K562 (cell line): Measurements from ENCODE around the gene MEIG1. TPM values are rescaled to one million over a fixed set of nuclear protein-coding genes. Genes with fewer than 3 reads are reported as not detected.

Source experiments
- ATAC-seq: fragments of 200-7000 bp; cut with Tn5 transposase; 3 replicates; pipeline ENCODE4 v1.9.1; 2020; ENCODE audit warnings: moderate library complexity
- BruUV-seq: library from RNA; stranded (reverse); fragments of 400-500 nt; replicated peaks from 2 replicates; lab custom pipeline; 2021; lab: Mats Ljungman, UMichigan
- CTCF ChIA-PET: fragments of 300-600 bp; formaldehyde crosslinking; extraction: SDS; loops from one replicate; lab custom pipeline; 2021; ENCODE audit warnings: low intra/inter-chr PET ratio; lab: Yijun Ruan, JAX
- POLR2A ChIA-PET: fragments of 300-600, 350-650 bp; sonication (Branson Sonifier 250); formaldehyde crosslinking; extraction: SDS; loops from one replicate; lab custom pipeline; 2021; ENCODE audit warnings: antibody characterized with exemption, inconsistent platforms; lab: Yijun Ruan, JAX
- DNase-seq, 4 experiments: peaks; one replicate each; pipeline versions ENCODE4 v3.0.0 to v3.0.0-alpha.2; 2011 to 2018; ENCODE audit warnings: low spot score in 3 of 4, mixed read lengths in 3 of 4; ENCODE audit errors: extremely low read depth in 1 of 4
- FAIRE-seq: peaks from 2 replicates; lab custom pipeline; 2011; peaks lifted over from hg19 to GRCh38; lab: Jason Lieb, UNC
- H2AFZ ChIP-seq: 2 replicates; pipeline ENCODE4 v1.6.0; 2011; ENCODE audit warnings: low read depth, low read length, control low read depth, inconsistent platforms
- H3K27ac ChIP-seq: fragments of 200-600 bp; 3 replicates; pipeline ENCODE4 v1.8.0; 2011; ENCODE audit warnings: low read depth, mild to moderate bottlenecking, control low read depth, inconsistent platforms, low read length, moderate library complexity, mixed read lengths; ENCODE audit errors: extremely low read depth
- H3K27me3 ChIP-seq, 2 experiments: fragments of 300-600 bp in 1 of 2; 2 replicates in 1 of 2; 3 replicates in 1 of 2; pipeline versions ENCODE4 v1.6.0 to v1.8.0; 2011; ENCODE audit warnings: inconsistent platforms in 2 of 2, low read length in 2 of 2, mild to moderate bottlenecking in 1 of 2, mixed read lengths in 1 of 2, moderate library complexity in 1 of 2; ENCODE audit not compliant: control insufficient read depth in 2 of 2, insufficient read depth in 2 of 2
- H3K36me3 ChIP-seq: fragments of 300-600 bp; 3 replicates; pipeline ENCODE4 v1.8.0; 2011; ENCODE audit warnings: mild to moderate bottlenecking, low read length, inconsistent platforms; ENCODE audit not compliant: control insufficient read depth, insufficient read depth
- H3K4me1 ChIP-seq, 2 experiments: fragments of 200-600 bp in 1 of 2; replicated peaks in 1 of 2; 2 replicates in 1 of 2; 3 replicates in 1 of 2; pipeline versions ENCODE4 v1.5.1 to v1.8.0; 2011; ENCODE audit warnings: inconsistent platforms in 2 of 2, low read length in 2 of 2, mild to moderate bottlenecking in 1 of 2, mixed read lengths in 1 of 2, moderate library complexity in 1 of 2; ENCODE audit not compliant: control insufficient read depth in 2 of 2, insufficient read depth in 2 of 2
- H3K4me2 ChIP-seq: 2 replicates; pipeline ENCODE4 v1.6.1; 2011; ENCODE audit warnings: low read length, control low read depth, inconsistent platforms, mixed read lengths; ENCODE audit not compliant: insufficient read depth
- H3K4me3 ChIP-seq: fragments of 200-600 bp; sonication (generic), shearing (Covaris generic); 2 replicates; pipeline ENCODE4 v1.5.1; 2016; ENCODE audit warnings: control low read depth, inconsistent platforms
- H3K79me2 ChIP-seq: fragments of 200-600 bp; 3 replicates; pipeline ENCODE4 v1.8.0; 2011; ENCODE audit warnings: low read length, inconsistent platforms; ENCODE audit not compliant: control insufficient read depth, insufficient read depth
- H3K9ac ChIP-seq, 2 experiments: 2 replicates each; pipeline versions ENCODE4 v1.6.0 to v1.6.1; 2011; ENCODE audit warnings: low read depth in 2 of 2, low read length in 2 of 2, control low read depth in 1 of 2, inconsistent platforms in 1 of 2, mild to moderate bottlenecking in 1 of 2, mixed read lengths in 1 of 2; ENCODE audit not compliant: insufficient read depth in 1 of 2
- H3K9me1 ChIP-seq: one replicate; pipeline ENCODE4 v1.6.0; 2011; ENCODE audit warnings: inconsistent platforms, mild to moderate bottlenecking, low read length, moderate library complexity; ENCODE audit not compliant: control insufficient read depth, insufficient read depth
- H3K9me3 ChIP-seq: replicated peaks from 2 replicates; pipeline ENCODE4 v1.5.1; 2011; ENCODE audit warnings: low read depth, low read length, inconsistent platforms; ENCODE audit not compliant: control insufficient read depth, insufficient read depth
- H4K20me1 ChIP-seq: replicated peaks from 2 replicates; pipeline ENCODE4 v1.6.1; 2011; ENCODE audit warnings: low read length, inconsistent platforms, mixed read lengths; ENCODE audit not compliant: control insufficient read depth, insufficient read depth
- CAMTA2 ChIP-seq: fragments of 250-450 bp; sonication (Bioruptor Pico); conservative IDR thresholded peaks from 2 replicates; pipeline ENCODE4 v1.5.1; 2022
- CBFA2T2 ChIP-seq: fragments of 450-650 bp; conservative IDR thresholded peaks from 2 replicates; pipeline ENCODE4 v1.6.1; 2017; ENCODE audit warnings: mild to moderate bottlenecking
- ZNF212 ChIP-seq: fragments of 450-650 bp; formaldehyde crosslinking; IDR thresholded peaks from 2 replicates; pipeline ENCODE4 v1.4.0; 2020; ENCODE audit warnings: mild to moderate bottlenecking
- ZNF232 ChIP-seq: sonication (generic); formaldehyde crosslinking; IDR thresholded peaks from 2 replicates; pipeline ENCODE4 v1.8.0; 2022; ENCODE audit warnings: mild to moderate bottlenecking, missing genetic modification reagents
- ZNF253 ChIP-seq: fragments of 250-450 bp; sonication (Bioruptor Pico); conservative IDR thresholded peaks from 2 replicates; pipeline ENCODE4 v1.6.1; 2021; ENCODE audit warnings: mild to moderate bottlenecking
- ZNF318 ChIP-seq, 2 experiments: fragments of 450-650 bp; IDR thresholded peaks; 2 replicates each; pipeline ENCODE4 v1.6.1; 2016; ENCODE audit warnings: mild to moderate bottlenecking in 2 of 2, borderline replicate concordance in 1 of 2, low read depth in 1 of 2, moderate library complexity in 1 of 2
- ZNF324 ChIP-seq: fragments of 250-450 bp; sonication (Bioruptor Pico); IDR thresholded peaks from 2 replicates; pipeline ENCODE4 v1.4.0; 2020; ENCODE audit warnings: mild to moderate bottlenecking
- ZNF668 ChIP-seq: fragments of 250-450 bp; sonication (Bioruptor Pico); IDR thresholded peaks from 2 replicates; pipeline ENCODE4 v1.8.0; 2022; ENCODE audit warnings: mild to moderate bottlenecking, inconsistent platforms
- WGBS: fragments of 100-300 bp; shearing (Covaris generic); methylation state at CpG from one replicate; pipeline ENCODE4 v1.1.6; 2016; ENCODE audit warnings: low coverage, mixed read lengths; ENCODE audit not compliant: insufficient coverage; ENCODE audit errors: missing lambda C conversion rate; 5-methylcytosine and 5-hydroxymethylcytosine counted together
- in situ Hi-C: fragments of 300-500 bp; cut with MboI; formaldehyde crosslinking; loops from 4 replicates; pipeline ENCODE4 v1.15.0; 2018; ENCODE audit warnings: inconsistent platforms, mixed read lengths
- intact Hi-C: fragments of 100-400 bp; cut with micrococcal nuclease; formaldehyde crosslinking; loops from 2 replicates; pipeline ENCODE4 v1.14.2; 2022
- polyA plus RNA-seq, 8 experiments: library from polyadenylated mRNA; depleted of rRNA in 4 of 8; stranded (reverse) in 5 of 8; unstranded in 3 of 8; fragments of >200 nt; fragmentation: Nextera tagmentation in 2 of 8; fragmentation: Illumina TruSeq in 1 of 8; extraction: Ambion mirVana in 2 of 8; extraction: Trizol in 1 of 8; gene quantifications; 2 replicates each; pipeline versions ENCODE4 v1.2.1 to v1.2.3, GENCODE V29; 2011 to 2014; ENCODE audit warnings: inconsistent platforms in 1 of 8, missing spikeins in 1 of 8
- total RNA-seq, 7 experiments: library from RNA; depleted of rRNA in 6 of 7; stranded (reverse); fragments of >200 nt in 6 of 7; fragmentation: Illumina TruSeq in 2 of 7; extraction: Trizol in 2 of 7; gene quantifications; 2 replicates each; pipeline versions ENCODE4 v1.2.1 to v1.2.3, GENCODE V29; 2011 to 2021; ENCODE audit warnings: low replicate concordance in 1 of 7

MEIG1 gene
- total and polyA plus RNA-seq, 9 of the 15 experiments (the other 6 are each of a cell fraction or from before 2014, with no cell fraction given): 0.19 to 1.7 (median 0.54) TPM; not detected in 3

- Histone ChIP-seq H3K79me2 (no peaks in the 10 kb centered on the region), H3K9ac (no peak overlapping the region), H3K9me1 (no peaks in the 10 kb centered on the region), H2AFZ (no peak overlapping the region), H4K20me1 (no peaks in the 10 kb centered on the region), H3K4me1 (no peaks in the 10 kb centered on the region; a peak in 1 of 5 replicates), H3K4me3 (no peak overlapping the region), H3K4me2 (no peak overlapping the region), H3K27ac (no peak overlapping the region), H3K36me3 (peaks cover 72% of the 10 kb centered on the region), H3K27me3 (no peaks in the 10 kb centered on the region), H3K9me3 (no peaks in the 10 kb centered on the region)
- FAIRE-seq (no peak), ATAC-seq (no peak), DNase-seq (no peak)
- no TSS peak for BruUV-seq
- TF ChIP-seq ZNF212 (CRISPR knock-in tag): no peak
- no peak for TF ChIP-seq CAMTA2 (CRISPR knock-in tag)
- TF ChIP-seq ZNF232: no peak
- TF ChIP-seq ZNF318 (IDR thresholded peaks at IDR 0.05; ENCODE audit: borderline replicate concordance in 1 of 2, low read depth in 1 of 2): no peak
- TF ChIP-seq CBFA2T2: no peak
- no peak for TF ChIP-seq ZNF668 (CRISPR knock-in tag)
- no peak for TF ChIP-seq ZNF253 (CRISPR knock-in tag)
- TF ChIP-seq ZNF324 (CRISPR knock-in tag): no peak
- 94% methylated on average over 10 of the region's 10 CpGs for WGBS
- in situ Hi-C loops: no loop called here
- ChIA-PET POLR2A (no interaction called here), CTCF (no interaction called here)
- intact Hi-C loops: no loop called here
Measured at GRCh38 chr10:14930610-14931009, 28.6 kb upstream of the MEIG1 start.
